OCI-LY3 (cell line): ENCODE measurements around the gene IPPK.

Experiments used
- H2AFZ ChIP-seq: fragments of 200-600, 300-600 bp; shearing (Covaris generic); 2 replicates; pipeline ENCODE4 v1.6.0; 2014; ENCODE audit warnings: antibody characterized with exemption, low read depth, low read length
- H3K27ac ChIP-seq: fragments of 200-600, 300-600 bp; sonication (generic); 2 replicates; pipeline ENCODE4 v1.5.1; 2014; ENCODE audit warnings: mild to moderate bottlenecking, low read length, moderate library complexity, mixed read lengths
- H3K27me3 ChIP-seq: fragments of 200-600, 300-600 bp; sonication (generic); 2 replicates; pipeline ENCODE4 v1.6.1; 2014; ENCODE audit warnings: low read depth, low read length, mixed read lengths
- H3K36me3 ChIP-seq: fragments of 200-600, 300-600 bp; sonication (generic); replicated peaks from 2 replicates; pipeline ENCODE3; 2014; ENCODE audit warnings: low read depth, low read length, mixed read lengths
- H3K4me1 ChIP-seq: fragments of 300-600, 200-600 bp; sonication (generic); 2 replicates; pipeline ENCODE4 v1.6.1; 2014; ENCODE audit warnings: low read length, mixed read lengths
- H3K4me2 ChIP-seq: fragments of 200-600, 300-600 bp; sonication (generic); 2 replicates; pipeline ENCODE4 v1.6.1; 2014; ENCODE audit warnings: low read length, mixed read lengths
- H3K4me3 ChIP-seq: fragments of 300-600, 200-600 bp; sonication (generic); 2 replicates; pipeline ENCODE4 v1.5.1; 2014; ENCODE audit warnings: antibody characterized with exemption, mild to moderate bottlenecking, low read length, moderate library complexity
- H3K79me2 ChIP-seq: fragments of 300-600, 200-600 bp; shearing (Covaris generic); 2 replicates; pipeline ENCODE4 v1.6.1; 2014; ENCODE audit warnings: mild to moderate bottlenecking, low read length, mixed read lengths
- H3K9ac ChIP-seq: fragments of 300-600, 200-600 bp; shearing (Covaris generic); 2 replicates; pipeline ENCODE4 v1.6.0; 2014; ENCODE audit warnings: mild to moderate bottlenecking, low read length, moderate library complexity
- H3K9me3 ChIP-seq: fragments of 200-600, 300-600 bp; shearing (Covaris generic); 2 replicates; pipeline ENCODE4 v1.6.1; 2014; ENCODE audit warnings: low read length, mixed read lengths; ENCODE audit not compliant: insufficient read depth
- H4K20me1 ChIP-seq: fragments of 200-600, 300-600 bp; sonication (generic); 2 replicates; pipeline ENCODE4 v1.6.1; 2016; ENCODE audit warnings: low read length, mixed read lengths; ENCODE audit not compliant: insufficient read depth
- CTCF ChIP-seq: fragments of 200-600, 300-600 bp; sonication (generic); IDR thresholded peaks from 2 replicates; pipeline ENCODE4 v1.5.1; 2014; ENCODE audit warnings: antibody characterized with exemption, low read length, low read depth
- EZH2phosphoT487 ChIP-seq: fragments of 200-600 bp; shearing (Covaris generic); IDR thresholded peaks from 2 replicates; pipeline ENCODE4 v1.6.1; 2018; ENCODE audit warnings: antibody characterized with exemption, mixed run types, low read depth

Gene IPPK

GRCh38 chr9:92645041-92645440 is 24.9 kb downstream of the IPPK start:
- H3K9ac ChIP-seq: no peak overlapping the region
- H3K36me3 ChIP-seq: peaks cover 57% of the 10 kb centered on the region
- no peak overlapping the region for H3K27ac ChIP-seq
- H3K9me3 ChIP-seq: no peaks in the 10 kb centered on the region
- H2AFZ ChIP-seq: no peak overlapping the region
- H3K27me3 ChIP-seq: no peaks in the 10 kb centered on the region
- no peak overlapping the region for H3K4me2 ChIP-seq
- no peak overlapping the region for H3K4me3 ChIP-seq
- H4K20me1 ChIP-seq: no peaks in the 10 kb centered on the region
- no peaks in the 10 kb centered on the region for H3K4me1 ChIP-seq
- no peaks in the 10 kb centered on the region for H3K79me2 ChIP-seq
- no peak for TF ChIP-seq EZH2phosphoT487

GRCh38 chr9:92644278-92644677 is 25.7 kb downstream of the IPPK start:
- H3K36me3 ChIP-seq: peaks cover 56% of the 10 kb centered on the region
- H3K27ac ChIP-seq: no peak overlapping the region
- no peaks in the 10 kb centered on the region for H3K79me2 ChIP-seq
- H3K27me3 ChIP-seq: no peaks in the 10 kb centered on the region
- H3K4me2 ChIP-seq: no peak overlapping the region
- no peaks in the 10 kb centered on the region for H3K9me3 ChIP-seq
- H2AFZ ChIP-seq: no peak overlapping the region
- no peaks in the 10 kb centered on the region for H3K4me1 ChIP-seq
- TF ChIP-seq EZH2phosphoT487 (no peak), CTCF (no peak)
- no peak overlapping the region for H3K9ac ChIP-seq
- no peaks in the 10 kb centered on the region for H4K20me1 ChIP-seq
- H3K4me3 ChIP-seq: no peak overlapping the region

- Histone ChIP-seq H3K27ac (no peak overlapping the region), H3K4me2 (no peak overlapping the region), H3K27me3 (no peaks in the 10 kb centered on the region), H2AFZ (no peak overlapping the region), H4K20me1 (no peaks in the 10 kb centered on the region), H3K36me3 (peaks cover 47% of the 10 kb centered on the region), H3K4me3 (no peak overlapping the region), H3K4me1 (no peaks in the 10 kb centered on the region), H3K9ac (no peak overlapping the region), H3K79me2 (no peaks in the 10 kb centered on the region), H3K9me3 (no peaks in the 10 kb centered on the region)
- TF ChIP-seq EZH2phosphoT487 (no peak), CTCF (no peak)
These were observed 27.4 kb downstream of the IPPK start for GRCh38 chr9:92642564-92642963.

GRCh38 chr9:92642041-92642451 is 27.9 kb downstream of the IPPK start:
- no peaks in the 10 kb centered on the region for H3K4me1 ChIP-seq
- peaks cover 48% of the 10 kb centered on the region for H3K36me3 ChIP-seq

More at GRCh38 chr9:92642041-92642451, 27.9 kb downstream of the IPPK start:
- Histone ChIP-seq H2AFZ (no peak overlapping the region), H3K27ac (no peak overlapping the region), H3K9me3 (no peaks in the 10 kb centered on the region), H3K4me2 (no peak overlapping the region), H4K20me1 (no peaks in the 10 kb centered on the region), H3K27me3 (no peaks in the 10 kb centered on the region), H3K4me3 (no peak overlapping the region), H3K79me2 (no peaks in the 10 kb centered on the region), H3K9ac (no peak overlapping the region)
- TF ChIP-seq EZH2phosphoT487 (no peak), CTCF (no peak)
